Mammary epithelial cell (primary cell): ENCODE data around the gene STX1A.

Source experiments
- CTCF ChIP-seq, 2 donors: IDR thresholded peaks in 1 of 2; conservative IDR thresholded peaks in 1 of 2; 2 replicates each; pipeline ENCODE4 v1.5.1; 2011 to 2012; ENCODE audit warnings: inconsistent platforms in 2 of 2, low read length in 2 of 2, mild to moderate bottlenecking in 2 of 2, control low read depth in 1 of 2, low read depth in 1 of 2; ENCODE audit not compliant: insufficient read depth in 1 of 2; ENCODE audit errors: extremely low read depth in 1 of 2
- EZH2 ChIP-seq: IDR thresholded peaks from 2 replicates; pipeline ENCODE4 v1.6.1; 2012; ENCODE audit warnings: low read length, inconsistent platforms, borderline replicate concordance

GRCh38 chr7:73742753-73743641 is 23.5 kb upstream of the STX1A start:
- no peak for TF ChIP-seq CTCF (conservative IDR thresholded peaks at IDR 0.05 in 1 of 2, IDR thresholded peaks at IDR 0.05 in 1 of 2; ENCODE audit: extremely low read depth in 1 of 2, insufficient read depth in 1 of 2, low read depth in 1 of 2, low read length in 2 of 2)
- no peak for TF ChIP-seq EZH2
